CD14-positive monocyte (primary cell): ENCODE measurements around the gene APBA3. TPM values are rescaled to one million over a fixed set of nuclear protein-coding genes. Genes with fewer than 3 reads are reported as not detected.

Source experiments
- DNase-seq, 3 donors: peaks; one replicate each; pipeline ENCODE4 v3.0.0-alpha.2; 2011 to 2022
- H2AFZ ChIP-seq: 2 replicates; pipeline ENCODE4 v1.6.0; 2012; ENCODE audit warnings: mild to moderate bottlenecking, low read depth, low read length, inconsistent platforms; ENCODE audit not compliant: insufficient read depth, poor library complexity, severe bottlenecking
- H3K27ac ChIP-seq, 2 donors: 1 replicate in 1 of 2; 2 replicates in 1 of 2; pipeline ENCODE4 v1.5.1; 2012 to 2013; ENCODE audit warnings: low read length in 2 of 2, control low read depth in 1 of 2, inconsistent platforms in 1 of 2, low read depth in 1 of 2, mild to moderate bottlenecking in 1 of 2
- H3K27me3 ChIP-seq, 2 donors: one replicate each; pipeline versions ENCODE4 v1.6.0 to v1.6.1; 2011 to 2013; ENCODE audit warnings: low read length in 2 of 2; ENCODE audit not compliant: control insufficient read depth in 2 of 2, insufficient read depth in 2 of 2
- H3K36me3 ChIP-seq, 2 donors: replicated peaks in 1 of 2; 1 replicate in 1 of 2; 2 replicates in 1 of 2; pipeline versions ENCODE4 v1.5.1 to v1.6.1; 2012 to 2013; ENCODE audit warnings: low read length in 2 of 2, control low read depth in 1 of 2, inconsistent platforms in 1 of 2, mild to moderate bottlenecking in 1 of 2; ENCODE audit not compliant: insufficient read depth in 2 of 2, control insufficient read depth in 1 of 2
- H3K4me1 ChIP-seq, 2 donors: 1 replicate in 1 of 2; 2 replicates in 1 of 2; pipeline versions ENCODE4 v1.5.1 to v1.6.1; 2012 to 2013; ENCODE audit warnings: low read length in 2 of 2, control low read depth in 1 of 2, inconsistent platforms in 1 of 2, mild to moderate bottlenecking in 1 of 2, moderate library complexity in 1 of 2; ENCODE audit not compliant: insufficient read depth in 2 of 2, control insufficient read depth in 1 of 2
- H3K4me2 ChIP-seq: replicated peaks from 2 replicates; pipeline ENCODE3; 2012; ENCODE audit warnings: low read length, moderate library complexity, mild to moderate bottlenecking; ENCODE audit not compliant: poor library complexity, severe bottlenecking; ENCODE audit errors: extremely low read depth
- H3K4me3 ChIP-seq, 3 experiments: fragments of 200-600 bp in 1 of 3; sonication (generic) in 1 of 3; replicated peaks in 1 of 3; 1 replicate in 2 of 3; 2 replicates in 1 of 3; pipeline ENCODE4 v1.5.1; 2011 to 2013; ENCODE audit warnings: low read length in 3 of 3, mild to moderate bottlenecking in 3 of 3, control low read depth in 2 of 3, low read depth in 2 of 3, inconsistent platforms in 1 of 3, moderate library complexity in 1 of 3
- H3K79me2 ChIP-seq: 2 replicates; pipeline ENCODE4 v1.6.0; 2012; ENCODE audit warnings: mild to moderate bottlenecking, control low read depth, inconsistent platforms, low read length, moderate library complexity; ENCODE audit not compliant: insufficient read depth
- H3K9ac ChIP-seq: 2 replicates; pipeline ENCODE4 v1.6.0; 2017; ENCODE audit warnings: low read length, mild to moderate bottlenecking; ENCODE audit not compliant: insufficient read depth, poor library complexity, severe bottlenecking
- H3K9me3 ChIP-seq, 2 donors: replicated peaks in 1 of 2; 1 replicate in 1 of 2; 2 replicates in 1 of 2; pipeline versions ENCODE4 v1.5.1 to v1.6.1; 2012 to 2013; ENCODE audit warnings: low read length in 2 of 2, control low read depth in 1 of 2; ENCODE audit not compliant: control insufficient read depth in 1 of 2, insufficient read depth in 1 of 2
- H4K20me1 ChIP-seq: 2 replicates; pipeline ENCODE4 v1.6.0; 2012; ENCODE audit warnings: mild to moderate bottlenecking, low read length, control low read depth, moderate library complexity; ENCODE audit not compliant: insufficient read depth
- H3K27ac Mint-ChIP-seq, 7 donors: one replicate each; pipeline ENCODE4 v1.8.0; 2020; ENCODE audit warnings: mild to moderate bottlenecking in 7 of 7, mixed read lengths in 7 of 7, moderate library complexity in 6 of 7, inconsistent platforms in 2 of 7
- H3K27me3 Mint-ChIP-seq, 3 donors: one replicate each; pipeline ENCODE4 v1.8.0; 2021 to 2022; ENCODE audit warnings: low read depth in 3 of 3, mild to moderate bottlenecking in 3 of 3, mixed read lengths in 3 of 3, moderate library complexity in 3 of 3, inconsistent platforms in 1 of 3
- H3K36me3 Mint-ChIP-seq, 2 donors: one replicate each; pipeline ENCODE4 v1.8.0; 2020; ENCODE audit warnings: mixed read lengths in 2 of 2, inconsistent platforms in 1 of 2, mild to moderate bottlenecking in 1 of 2
- H3K4me1 Mint-ChIP-seq: one replicate; pipeline ENCODE4 v1.8.0; 2020; ENCODE audit warnings: mild to moderate bottlenecking, mixed read lengths
- H3K4me3 Mint-ChIP-seq, 2 donors: one replicate each; pipeline ENCODE4 v1.8.0; 2020; ENCODE audit warnings: mild to moderate bottlenecking in 2 of 2, mixed read lengths in 2 of 2, moderate library complexity in 1 of 2
- H3K9me3 Mint-ChIP-seq, 7 donors: one replicate each; pipeline ENCODE4 v1.8.0; 2020 to 2022; ENCODE audit warnings: mixed read lengths in 7 of 7, mild to moderate bottlenecking in 6 of 7, moderate library complexity in 6 of 7, inconsistent platforms in 2 of 7
- WGBS: methylation state at CpG from one replicate; pipeline ENCODE4 v1.1.5; 2013; ENCODE audit warnings: missing lambda C conversion rate; ENCODE audit not compliant: insufficient coverage; 5-methylcytosine and 5-hydroxymethylcytosine counted together
- intact Hi-C, 2 donors: fragments of 100-400 bp; cut with micrococcal nuclease; formaldehyde crosslinking; loops; one replicate each; pipeline versions ENCODE4 v1.15.0 to v1.15.1; 2023
- polyA plus RNA-seq, 3 donors: library from polyadenylated mRNA; depleted of rRNA in 1 of 3; unstranded in 2 of 3; stranded (reverse) in 1 of 3; fragments of 300-500 nt in 2 of 3; fragments of >200 nt in 1 of 3; fragmentation: Illumina TruSeq in 2 of 3; gene quantifications; 1 replicate in 2 of 3; 2 replicates in 1 of 3; pipeline ENCODE4 v1.2.3, GENCODE V29; 2012 to 2021
- TF ChIP-seq, protein P1 (sequence below): fragments of 200-600 bp; IDR thresholded peaks from one replicate; pipeline ENCODE4 v1.8.0; 2022; ENCODE audit warnings: antibody characterized with exemption, mild to moderate bottlenecking

The APBA3 gene
- polyA plus RNA-seq, 3 donors = 14.5 to 23.1 (median 16.1) TPM

- intact Hi-C loops = no loop called here
- H3K27ac Mint-ChIP-seq = no peak overlapping the region
Observed at GRCh38 chr19:3790941-3791340, 29.4 kb upstream of the APBA3 start.

GRCh38 chr19:3790209-3790734 is 28.8 kb upstream of the APBA3 start:
- WGBS = 88% methylated on average over 4 of the region's 6 CpGs
- DNase-seq = no peak
- Histone ChIP-seq H3K9me3 (no peaks in the 10 kb centered on the region), H2AFZ (no peak overlapping the region), H3K79me2 (no peaks in the 10 kb centered on the region), H3K9ac (no peak overlapping the region), H3K27me3 (peaks cover 0 to 8% of the 10 kb centered on the region in 2 donors), H3K4me3 (no peak overlapping the region), H4K20me1 (no peaks in the 10 kb centered on the region), H3K36me3 (no peaks in the 10 kb centered on the region), H3K27ac (no peak overlapping the region), H3K4me2 (no peak overlapping the region), H3K4me1 (peaks cover 4 to 8% of the 10 kb centered on the region in 2 donors)
- TF ChIP-seq, protein P1, sequence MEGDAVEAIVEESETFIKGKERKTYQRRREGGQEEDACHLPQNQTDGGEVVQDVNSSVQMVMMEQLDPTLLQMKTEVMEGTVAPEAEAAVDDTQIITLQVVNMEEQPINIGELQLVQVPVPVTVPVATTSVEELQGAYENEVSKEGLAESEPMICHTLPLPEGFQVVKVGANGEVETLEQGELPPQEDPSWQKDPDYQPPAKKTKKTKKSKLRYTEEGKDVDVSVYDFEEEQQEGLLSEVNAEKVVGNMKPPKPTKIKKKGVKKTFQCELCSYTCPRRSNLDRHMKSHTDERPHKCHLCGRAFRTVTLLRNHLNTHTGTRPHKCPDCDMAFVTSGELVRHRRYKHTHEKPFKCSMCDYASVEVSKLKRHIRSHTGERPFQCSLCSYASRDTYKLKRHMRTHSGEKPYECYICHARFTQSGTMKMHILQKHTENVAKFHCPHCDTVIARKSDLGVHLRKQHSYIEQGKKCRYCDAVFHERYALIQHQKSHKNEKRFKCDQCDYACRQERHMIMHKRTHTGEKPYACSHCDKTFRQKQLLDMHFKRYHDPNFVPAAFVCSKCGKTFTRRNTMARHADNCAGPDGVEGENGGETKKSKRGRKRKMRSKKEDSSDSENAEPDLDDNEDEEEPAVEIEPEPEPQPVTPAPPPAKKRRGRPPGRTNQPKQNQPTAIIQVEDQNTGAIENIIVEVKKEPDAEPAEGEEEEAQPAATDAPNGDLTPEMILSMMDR = no peak
- no peaks in the 10 kb centered on the region for H3K36me3 Mint-ChIP-seq
- H3K27me3 Mint-ChIP-seq = peaks cover 17 to 26% (median 17%) of the 10 kb centered on the region in 3 donors
- H3K27ac Mint-ChIP-seq = no peak overlapping the region
- H3K4me1 Mint-ChIP-seq = peaks cover 3% of the 10 kb centered on the region
- peaks cover 0 to 9% (median 6%) of the 10 kb centered on the region in 7 donors for H3K9me3 Mint-ChIP-seq
- no peak overlapping the region for H3K4me3 Mint-ChIP-seq
- intact Hi-C loops = no loop called here

More at GRCh38 chr19:3790941-3791340, 29.4 kb upstream of the APBA3 start:
- Histone ChIP-seq H3K4me3 (no peak overlapping the region), H3K4me2 (no peak overlapping the region), H3K9ac (no peak overlapping the region), H3K27ac (no peak overlapping the region), H3K27me3 (peaks cover 0 to 5% of the 10 kb centered on the region in 2 donors), H3K36me3 (no peaks in the 10 kb centered on the region), H3K9me3 (no peaks in the 10 kb centered on the region), H3K4me1 (peaks cover 0 to 2% of the 10 kb centered on the region in 2 donors), H2AFZ (no peak overlapping the region), H4K20me1 (no peaks in the 10 kb centered on the region), H3K79me2 (no peaks in the 10 kb centered on the region)
- no peak for DNase-seq
- Mint-ChIP-seq H3K9me3 (peaks cover 0 to 10% (median 7%) of the 10 kb centered on the region in 7 donors), H3K36me3 (no peaks in the 10 kb centered on the region), H3K27me3 (peaks cover 13 to 19% (median 17%) of the 10 kb centered on the region in 3 donors), H3K4me3 (no peak overlapping the region), H3K4me1 (no peaks in the 10 kb centered on the region)
- WGBS = 83% methylated on average over 4 of the region's 7 CpGs
- TF ChIP-seq, protein P1 = no peak
